GM21360 (cell line): ENCODE results near the gene BST1.

Experiments used
- ATAC-seq: cut with Tn5 transposase; IDR thresholded peaks from one replicate; pipeline ENCODE4 v1.9.1; 2021; ENCODE audit warnings: mild to moderate bottlenecking, moderate library complexity; ENCODE audit not compliant: unreplicated experiment

The BST1 gene

DNA sequence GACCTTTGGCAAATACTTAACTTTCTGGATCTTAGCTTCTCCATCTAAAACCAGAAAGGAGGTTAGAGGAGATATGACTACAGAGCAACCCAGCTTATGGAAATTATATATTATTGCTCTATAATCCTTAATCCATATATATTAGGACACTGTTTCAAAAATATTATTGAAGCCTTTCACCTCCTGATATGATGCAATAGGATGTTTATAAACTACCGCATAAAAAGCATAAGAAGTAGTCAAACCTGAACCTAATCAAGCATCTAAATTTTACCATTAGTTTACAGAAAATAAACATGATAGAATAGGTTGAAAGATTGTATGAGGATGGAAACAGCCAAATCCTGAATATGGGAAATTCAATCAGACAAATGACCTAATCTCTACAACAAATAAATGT is 26.8 kb upstream of the BST1 start:
- no peak for ATAC-seq

DNA sequence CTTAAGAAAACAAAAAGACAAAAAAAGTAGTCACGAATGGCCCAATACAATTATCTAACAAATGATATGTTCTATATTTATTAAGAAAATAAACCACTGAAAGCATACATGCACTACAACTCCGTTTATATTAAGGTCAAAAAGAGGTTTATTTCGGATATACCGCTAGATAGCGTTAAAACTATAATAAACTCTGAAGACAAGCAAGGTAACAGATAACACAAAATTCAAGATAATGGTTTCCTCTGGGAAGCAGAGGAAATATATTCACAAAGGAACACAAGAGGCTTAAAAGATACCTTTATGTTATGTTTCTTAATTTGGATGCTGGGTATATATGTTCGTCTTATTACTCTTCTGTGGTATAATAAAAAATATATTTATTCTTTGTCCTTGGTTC is 26.0 kb upstream of the BST1 start:
- ATAC-seq = no peak

DNA sequence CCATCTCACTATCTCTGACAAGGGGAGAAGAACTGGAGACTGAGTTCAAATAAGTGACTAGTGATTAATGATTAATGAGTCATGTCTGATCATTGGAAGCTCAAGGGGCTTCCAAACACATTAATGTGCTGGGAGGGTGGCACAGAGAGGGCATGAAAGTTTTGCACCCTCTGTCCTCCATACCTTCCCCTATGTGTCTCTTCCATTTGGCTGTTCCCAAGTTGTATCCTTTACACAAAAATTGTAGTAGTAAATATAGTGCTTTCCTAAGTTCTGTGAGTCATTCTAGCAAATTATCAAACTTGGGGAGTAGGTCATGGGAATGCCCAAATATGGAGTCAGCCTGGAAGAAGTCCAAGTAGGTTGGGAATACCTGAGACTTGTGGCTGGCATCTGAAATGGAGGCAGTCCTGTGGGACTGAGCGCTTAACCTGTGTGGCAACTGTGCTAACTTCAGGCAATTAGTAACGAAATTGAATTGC is 25.3 kb upstream of the BST1 start:
- ATAC-seq = no peak

DNA sequence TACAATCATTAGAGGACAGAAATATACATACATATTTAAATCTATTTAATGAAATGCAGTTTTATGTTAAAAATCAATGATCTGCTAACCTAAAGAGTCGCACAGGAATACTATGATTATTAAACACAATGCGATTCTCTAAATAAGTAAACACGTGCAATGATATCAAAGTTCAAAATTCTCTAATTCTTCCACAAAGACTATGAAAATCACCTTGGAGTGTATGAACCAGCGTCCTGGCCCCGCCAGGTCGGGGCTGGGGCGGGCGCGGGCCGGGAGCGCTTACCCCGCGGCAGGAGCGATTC is 21.8 kb upstream of the BST1 start:
- no peak for ATAC-seq

DNA sequence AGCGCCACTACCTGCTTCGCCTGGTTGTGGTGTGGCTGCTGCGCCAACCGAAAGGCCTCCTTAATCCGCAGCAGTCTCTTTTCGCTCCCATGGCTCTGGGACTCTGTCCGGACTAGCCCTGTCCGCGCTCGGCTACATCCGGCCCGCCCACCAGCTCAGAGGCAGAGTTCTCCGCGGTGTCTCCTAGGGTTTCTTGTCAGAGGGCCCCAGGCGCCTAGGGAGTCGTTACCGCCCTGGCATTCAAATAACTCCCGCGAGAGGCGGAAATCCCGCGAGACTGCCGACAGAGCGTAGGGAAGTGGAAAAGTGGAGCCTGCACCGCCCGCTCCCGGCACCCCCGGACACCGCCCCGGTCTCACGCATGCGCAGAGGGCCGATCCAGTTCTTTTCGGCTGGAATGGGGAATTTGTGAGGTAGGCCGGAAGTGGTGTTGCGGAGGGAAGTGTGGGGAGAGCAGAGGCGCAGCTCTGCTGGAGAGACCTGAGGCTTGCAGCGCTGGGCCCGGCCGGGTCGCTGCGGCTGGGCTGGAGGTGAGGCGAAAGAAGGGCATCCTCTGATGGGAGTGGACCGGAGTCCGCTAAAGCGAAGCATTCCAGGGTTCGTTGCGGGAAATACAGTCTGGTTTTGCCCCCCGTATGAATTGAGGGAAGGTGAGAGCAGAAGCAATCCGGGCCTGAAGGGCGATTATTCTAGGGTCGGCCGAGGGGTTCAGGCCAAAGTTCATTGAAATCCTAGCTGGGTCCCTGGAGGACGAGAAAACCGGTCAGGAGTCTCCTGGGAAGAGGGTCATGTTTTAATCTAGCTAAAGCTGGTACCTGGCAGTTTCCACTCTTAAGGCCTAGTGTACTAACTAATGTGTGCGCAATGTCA is 21.3 kb upstream of the BST1 start, which contains the start of gene FAM200B:
Gene FAM200B, plus strand, starts transcription at position 456 of the 870 bp plus-strand sequence. CDS start 5,151 bp downstream, outside the sequence.
- peak; percentile 90 for ATAC-seq

DNA sequence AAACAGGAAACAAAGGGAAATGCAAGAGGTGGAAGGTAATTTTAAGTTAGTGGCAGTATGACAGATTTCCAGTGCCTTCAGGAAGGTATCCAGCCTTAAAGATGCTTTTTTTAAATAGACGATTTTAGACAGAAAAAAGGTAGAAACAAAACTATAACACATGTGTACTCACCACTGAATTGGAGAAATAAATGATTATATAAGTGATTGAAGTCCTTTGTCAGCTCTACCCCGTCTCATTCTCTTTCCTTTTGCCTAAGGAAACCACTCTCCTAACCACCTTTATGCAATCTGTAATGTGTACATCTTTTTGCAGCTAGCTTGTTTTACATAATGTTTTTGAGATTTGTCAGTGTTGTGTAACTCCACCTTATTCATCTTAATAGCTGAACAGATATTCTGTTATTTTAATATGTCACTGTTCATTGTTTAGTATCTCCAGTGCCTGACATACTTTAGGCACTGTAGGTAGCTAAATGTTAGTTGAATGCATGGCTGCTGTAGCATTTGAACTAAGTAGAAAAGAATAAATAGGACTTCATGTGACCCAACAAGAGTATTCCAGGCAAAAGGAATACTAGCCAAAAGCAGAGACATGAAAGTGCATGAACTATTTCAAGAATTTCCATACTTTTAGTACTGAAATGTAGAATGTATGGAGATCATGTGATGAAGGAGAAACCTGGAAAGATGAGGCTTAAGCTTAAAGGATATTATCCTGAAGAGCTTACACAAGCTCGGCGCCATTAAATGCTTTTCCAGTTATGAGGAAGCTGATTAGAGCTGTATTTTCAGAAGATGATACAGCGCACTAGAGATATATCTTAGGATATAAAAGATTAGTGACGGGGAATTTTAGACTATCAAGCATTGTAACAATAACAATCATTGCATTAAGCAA is 20.4 kb upstream of the BST1 start:
- ATAC-seq = no peak

DNA sequence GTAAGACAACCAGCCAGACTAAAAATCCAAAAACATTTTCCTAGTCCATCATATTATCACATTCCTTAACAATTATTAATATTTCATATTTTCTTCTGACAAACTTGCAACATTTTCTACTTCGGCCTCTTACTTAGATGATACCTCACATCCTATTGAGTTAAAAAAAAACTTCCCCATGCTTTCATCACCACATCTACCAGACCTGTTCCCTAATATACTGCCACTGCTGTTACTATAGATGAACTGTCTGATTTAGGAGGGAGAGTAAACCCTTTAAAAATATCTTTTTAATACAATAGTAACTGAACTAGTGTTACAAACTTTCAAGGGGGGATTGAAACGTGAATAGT is 19.7 kb upstream of the BST1 start:
- no peak for ATAC-seq

DNA sequence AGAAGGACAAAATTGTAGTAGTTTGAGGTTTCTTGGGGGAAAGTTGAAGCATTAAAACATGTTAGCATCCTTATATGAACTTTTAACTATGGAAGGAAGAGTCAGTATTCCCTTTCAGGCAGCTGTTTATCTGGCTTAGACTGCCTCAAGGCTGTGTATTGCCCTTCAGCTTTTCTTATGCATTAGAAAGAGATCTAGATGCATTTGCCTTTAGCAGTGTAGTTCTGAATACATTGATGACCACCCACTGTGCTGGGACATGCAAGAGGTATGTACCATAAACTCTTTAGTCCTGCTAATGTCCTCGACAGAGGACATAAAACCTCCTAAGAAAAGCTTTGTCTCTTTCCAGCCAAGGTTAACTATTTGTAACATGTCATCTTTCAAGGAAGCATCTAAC is 18.4 kb upstream of the BST1 start:
- ATAC-seq = no peak

DNA sequence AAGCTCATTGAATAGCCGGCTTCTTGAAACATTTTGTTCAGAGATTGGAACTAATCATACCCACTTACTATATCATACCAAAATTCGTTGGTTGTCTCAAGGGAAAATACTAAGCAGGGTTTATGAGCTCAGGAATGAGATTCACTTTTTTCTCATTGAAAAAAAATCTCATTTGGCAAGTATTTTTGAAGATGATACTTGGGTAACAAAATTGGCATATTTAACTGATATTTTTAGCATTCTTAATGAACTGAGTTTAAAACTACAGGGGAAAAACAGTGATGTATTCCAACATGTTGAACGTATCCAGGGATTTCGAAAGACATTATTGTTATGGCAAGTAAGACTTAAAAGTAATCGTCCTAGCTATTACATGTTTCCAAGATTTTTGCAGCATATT is 14.8 kb upstream of the BST1 start:
- no peak for ATAC-seq

DNA sequence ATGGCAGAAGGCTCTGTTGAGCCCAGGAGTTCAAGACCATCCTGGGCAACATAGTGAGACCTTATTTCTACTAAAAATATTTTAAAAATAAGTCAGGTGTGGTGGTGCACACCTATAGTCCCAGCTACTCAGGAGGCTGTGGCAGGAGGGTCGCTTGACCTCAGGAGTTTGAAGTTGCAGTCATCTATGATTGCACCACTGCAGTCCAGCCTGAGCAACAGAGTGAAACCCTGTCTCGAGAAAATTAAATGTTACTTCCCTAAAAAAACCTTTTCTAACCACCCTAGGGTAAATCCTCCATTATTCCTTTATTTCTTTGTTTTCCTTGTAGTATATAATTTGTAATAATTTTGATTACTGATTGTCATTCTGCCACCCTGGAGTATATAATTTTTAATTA is 13.3 kb upstream of the BST1 start:
- no peak for ATAC-seq

DNA sequence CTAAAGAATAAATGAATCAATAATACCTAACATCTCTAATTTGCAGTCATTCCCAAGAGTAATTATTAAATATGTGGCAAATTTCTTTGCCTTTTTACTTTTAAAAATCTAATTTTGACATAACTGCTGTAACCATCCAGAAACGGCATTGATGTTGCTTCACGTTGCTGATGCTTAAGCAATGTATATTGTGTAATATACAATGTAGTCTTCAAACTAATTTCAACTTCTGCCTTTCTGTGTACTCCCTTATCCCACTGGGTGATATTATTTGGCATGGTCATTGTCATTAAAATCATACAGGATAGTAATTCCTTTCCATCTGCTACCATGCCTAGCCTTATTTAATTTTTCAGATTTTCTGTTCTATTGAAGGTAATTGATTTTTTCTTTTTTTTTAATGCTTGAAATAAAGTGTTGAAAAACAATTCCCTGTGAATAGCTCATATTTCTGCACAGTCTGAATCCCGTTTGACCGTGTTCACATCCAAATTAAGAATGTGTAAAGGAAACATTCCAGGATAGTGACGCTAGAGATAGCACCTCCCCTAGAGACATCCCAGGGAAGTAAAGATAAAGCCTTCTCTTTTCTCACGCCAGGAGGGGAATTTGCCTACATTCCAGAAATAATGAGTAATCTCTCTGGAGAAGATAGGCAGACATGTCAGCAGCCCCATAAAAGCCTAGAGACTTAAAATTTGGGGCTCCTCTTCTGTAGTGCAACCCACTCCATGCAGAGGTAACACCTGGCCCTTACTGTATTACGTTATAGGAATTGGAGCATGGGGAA is 12.7 kb upstream of the BST1 start:
- ATAC-seq = no peak

DNA sequence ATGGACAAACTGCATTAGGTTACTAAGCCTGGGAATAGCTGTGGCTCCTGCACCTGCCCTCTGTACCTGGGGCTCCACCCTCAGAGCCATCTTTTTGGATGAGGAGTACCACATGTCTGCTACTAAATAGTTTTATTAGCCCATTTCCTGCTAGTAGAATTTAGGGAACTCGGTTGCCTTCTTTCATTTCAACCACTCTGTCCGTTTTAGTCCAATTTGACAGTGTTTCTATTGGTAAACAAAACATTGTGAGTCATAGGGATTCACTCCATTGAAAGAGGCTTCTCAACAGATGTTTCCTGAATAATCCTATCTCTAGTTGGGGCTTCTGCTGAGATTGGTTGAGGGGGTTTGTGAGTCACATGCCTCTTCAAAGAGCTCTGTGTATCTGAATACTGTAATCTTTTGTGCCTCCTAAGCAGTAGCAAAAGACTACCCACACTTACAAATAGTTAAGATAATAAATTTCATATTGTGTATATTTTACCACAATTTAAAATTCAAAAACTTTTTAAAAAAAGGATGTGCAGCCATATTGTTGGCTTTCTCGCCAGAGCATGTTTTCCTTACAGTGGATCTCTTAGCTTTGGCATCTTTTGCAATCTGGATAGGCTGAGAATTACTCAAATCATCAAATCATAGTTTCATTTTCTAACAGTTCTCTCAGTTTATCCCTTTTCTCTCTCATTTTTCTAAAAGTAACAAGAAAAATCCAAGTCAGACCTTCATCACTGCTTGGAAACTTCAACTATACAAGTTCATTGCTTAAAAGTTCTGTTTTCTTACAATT is 11.3 kb upstream of the BST1 start:
- no peak for ATAC-seq

DNA sequence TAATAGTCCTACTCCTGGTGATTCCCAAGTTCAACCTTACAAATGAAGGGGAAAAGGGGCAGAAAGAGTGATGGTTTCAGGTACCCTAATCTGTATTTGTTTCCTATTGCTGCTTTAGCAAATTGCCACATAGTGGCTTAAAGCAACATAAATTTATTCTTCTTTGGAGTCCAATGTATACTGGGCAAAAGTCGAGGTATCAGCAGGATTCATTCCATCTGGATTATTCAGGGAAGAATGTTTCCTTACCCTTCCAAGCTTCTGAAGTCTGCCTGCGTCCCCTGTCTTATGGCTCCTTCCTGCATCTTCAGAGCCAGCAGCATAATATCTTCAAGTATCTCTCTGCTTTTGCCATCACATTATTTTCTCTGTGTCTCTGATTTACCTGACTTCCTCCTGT is 10.3 kb upstream of the BST1 start:
- ATAC-seq = no peak

DNA sequence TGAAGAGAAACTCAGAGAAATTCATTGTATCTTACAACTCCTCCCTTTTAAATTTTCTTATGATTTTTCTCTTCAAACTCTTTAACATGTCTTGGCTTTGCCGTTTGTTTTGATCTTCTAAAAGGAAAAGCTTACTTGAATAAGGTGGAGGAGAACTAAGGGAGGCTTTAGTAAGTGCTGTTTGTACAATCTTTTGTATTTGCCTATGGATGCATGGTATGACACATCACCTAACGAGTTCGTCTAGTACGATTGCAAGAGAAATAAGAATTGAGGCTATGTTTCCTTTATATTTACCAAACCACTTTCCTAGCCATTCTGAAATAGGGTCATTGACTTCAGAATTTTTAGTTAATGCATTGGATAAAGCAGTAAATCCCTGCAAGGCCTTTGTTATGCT is 8.4 kb upstream of the BST1 start:
- ATAC-seq = no peak

DNA sequence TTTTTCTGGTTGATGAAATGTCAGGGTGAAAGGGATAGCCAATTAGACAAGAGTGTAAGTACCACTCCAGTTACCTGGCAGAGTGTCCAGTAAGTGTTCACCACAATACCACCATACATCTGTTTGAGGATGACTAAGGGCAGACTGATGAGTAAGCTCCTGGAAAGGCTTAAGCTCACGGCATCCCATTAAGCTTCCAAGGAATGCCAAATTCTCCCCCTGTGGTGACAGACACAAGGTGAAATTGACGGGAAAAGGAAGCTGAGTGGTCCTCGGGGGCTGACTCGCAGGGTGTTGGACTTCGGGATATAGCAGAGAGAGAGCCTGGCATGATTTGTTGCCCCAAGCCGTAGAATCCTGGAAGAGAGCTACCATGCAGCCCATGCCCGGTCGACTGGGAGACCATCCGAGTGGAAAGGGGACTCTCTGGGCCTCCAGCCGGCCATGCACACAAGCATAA is 7.6 kb upstream of the BST1 start:
- ATAC-seq = no peak

DNA sequence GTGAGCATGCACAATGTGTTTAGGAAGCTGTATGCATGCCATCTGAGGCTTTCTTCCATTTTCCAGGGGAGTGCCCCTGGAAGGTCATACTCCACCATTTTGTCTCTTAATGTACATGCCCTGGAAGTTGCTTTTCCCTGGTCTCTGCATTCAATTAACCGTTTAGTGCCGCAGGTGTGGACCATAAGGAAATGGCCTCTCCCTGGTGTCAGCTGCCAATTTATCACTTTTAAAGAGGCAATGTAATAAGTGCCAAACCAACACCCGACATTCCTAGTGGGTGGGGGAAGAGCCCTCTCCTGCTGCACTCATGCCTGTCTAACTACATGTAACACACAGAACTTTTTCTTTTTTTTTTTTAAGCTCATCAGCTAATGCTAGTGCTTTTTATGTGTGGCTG is 7.1 kb upstream of the BST1 start:
- ATAC-seq = no peak

DNA sequence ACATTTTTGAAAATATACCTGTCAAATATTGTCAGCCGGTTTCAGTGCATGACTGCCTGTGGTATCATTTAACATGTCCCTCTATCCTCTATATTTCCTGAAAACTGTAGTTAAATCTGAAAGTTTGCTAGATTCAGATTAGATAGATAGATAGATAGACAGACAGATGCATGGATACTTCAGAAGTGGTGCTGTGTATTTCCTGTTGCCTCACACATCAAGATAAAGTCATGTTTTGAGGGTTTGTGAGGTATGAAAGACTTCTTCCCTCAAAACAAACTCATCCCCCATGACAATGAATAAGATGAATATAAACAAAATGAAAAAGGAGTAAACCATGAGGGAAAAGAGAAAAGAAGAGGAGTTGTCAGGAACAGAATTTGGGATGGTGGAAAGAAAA is 6.0 kb upstream of the BST1 start:
- ATAC-seq = no peak

DNA sequence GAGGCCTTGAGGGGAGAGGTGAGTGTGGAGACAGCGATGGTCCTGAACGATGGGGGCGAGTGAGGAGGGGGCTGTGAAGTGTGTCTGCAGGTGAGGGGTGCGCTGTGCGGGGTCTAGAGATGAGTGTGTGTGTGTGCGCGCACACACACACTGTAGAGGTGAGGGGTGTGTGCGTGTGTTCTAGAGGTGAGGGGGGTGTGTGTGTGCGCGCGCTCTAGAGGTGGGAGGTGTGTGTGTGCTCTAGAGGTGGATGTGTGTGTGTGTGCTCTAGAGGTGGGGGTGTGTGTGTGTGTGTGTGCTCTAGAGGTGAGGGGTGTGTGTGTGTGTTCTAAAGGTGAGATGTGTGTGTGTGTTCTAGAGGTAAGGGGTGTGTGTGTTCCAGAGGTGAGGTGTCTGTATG is 574 bp downstream of the BST1 start:
- ATAC-seq = no peak

DNA sequence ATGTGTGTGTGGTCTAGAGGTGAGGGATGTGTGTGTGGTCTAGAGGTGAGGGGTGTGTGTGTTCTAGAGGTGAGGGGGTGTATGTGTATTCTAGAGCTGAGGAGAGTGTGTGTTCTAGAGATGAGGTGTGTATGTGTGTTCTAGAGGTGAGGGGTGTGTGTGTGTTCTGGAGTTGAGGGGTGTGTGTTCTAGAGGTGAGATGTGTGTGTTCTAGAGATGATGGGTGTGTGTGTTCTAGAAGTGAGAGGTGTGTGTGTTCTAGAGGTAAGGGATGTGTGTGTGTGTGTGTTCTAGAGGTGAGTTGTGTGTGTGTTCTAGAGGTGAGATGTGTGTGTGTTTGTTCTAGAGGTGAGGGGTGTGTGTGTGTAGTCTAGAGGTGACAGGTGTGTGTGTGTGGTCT is 1.3 kb downstream of the BST1 start:
- ATAC-seq = no peak

DNA sequence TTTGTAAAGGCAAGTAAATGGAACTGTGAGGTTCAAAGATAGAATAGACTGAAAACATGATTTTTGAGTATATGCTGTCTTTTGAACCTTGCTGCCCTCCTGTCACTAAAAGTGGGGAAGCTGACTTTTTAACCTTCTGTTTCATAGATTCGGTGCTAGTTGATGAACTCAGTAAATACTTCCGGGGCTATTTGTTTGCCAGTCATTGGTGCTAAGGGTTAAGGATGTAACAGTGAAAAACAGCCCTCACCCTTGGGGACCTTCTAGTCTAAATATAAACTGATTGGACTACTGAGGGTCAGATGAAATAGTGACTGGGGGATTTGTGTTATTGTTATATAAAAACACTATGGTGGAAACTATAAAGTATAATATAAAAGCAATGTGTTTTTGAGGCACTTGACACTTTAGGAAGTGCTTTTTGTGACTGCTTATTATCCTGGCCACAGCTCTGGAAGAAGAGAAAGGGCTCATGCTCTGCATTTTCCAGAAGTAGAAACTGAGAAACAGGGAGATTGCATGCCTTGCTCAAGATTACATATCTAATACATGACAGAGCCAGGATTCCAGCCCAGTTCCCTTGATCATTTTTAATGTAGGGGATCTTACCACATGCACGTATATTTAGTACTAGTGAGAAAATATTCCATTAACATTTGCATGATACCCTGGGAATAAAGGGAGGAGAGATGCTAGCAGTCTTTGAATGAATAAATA is 3.9 kb downstream of the BST1 start:
- no peak for ATAC-seq
